H9 (cell line): Measurements from ENCODE around the gene HS6ST3. TPM values are rescaled to one million over a fixed set of nuclear protein-coding genes. Genes with fewer than 3 reads are reported as not detected.

Experiments used
- DNase-seq: peaks from one replicate; pipeline ENCODE4 v3.0.0-alpha.2; 2017
- H2AFZ ChIP-seq: one replicate; pipeline ENCODE4 v1.6.1; 2013; ENCODE audit warnings: mild to moderate bottlenecking, low read length, control low read depth, moderate library complexity
- H2AK5ac ChIP-seq: 2 replicates; pipeline ENCODE4 v1.6.1; 2013; ENCODE audit warnings: low read length, control low read depth, mixed read lengths; ENCODE audit not compliant: insufficient read length
- H2BK120ac ChIP-seq: one replicate; pipeline ENCODE4 v1.6.1; 2013; ENCODE audit warnings: low read depth, mild to moderate bottlenecking, low read length, control low read depth, inconsistent platforms; ENCODE audit not compliant: poor library complexity, severe bottlenecking
- H2BK12ac ChIP-seq: 2 replicates; pipeline ENCODE4 v1.6.1; 2013; ENCODE audit warnings: low read length, control low read depth, mixed read lengths, low read depth; ENCODE audit not compliant: insufficient read length
- H2BK15ac ChIP-seq: 2 replicates; pipeline ENCODE4 v1.6.1; 2013; ENCODE audit warnings: low read depth, low read length, control low read depth
- H2BK20ac ChIP-seq: one replicate; pipeline ENCODE4 v1.6.1; 2013; ENCODE audit warnings: low read depth, mild to moderate bottlenecking, low read length, control low read depth, inconsistent platforms; ENCODE audit not compliant: poor library complexity, severe bottlenecking
- H2BK5ac ChIP-seq: 2 replicates; pipeline ENCODE4 v1.6.1; 2013; ENCODE audit warnings: low read length, control low read depth, mixed read lengths; ENCODE audit not compliant: insufficient read length
- H3K14ac ChIP-seq: 2 replicates; pipeline ENCODE4 v1.6.1; 2013; ENCODE audit warnings: low read length, control low read depth; ENCODE audit not compliant: insufficient read depth
- H3K18ac ChIP-seq: 2 replicates; pipeline ENCODE4 v1.6.1; 2013; ENCODE audit warnings: low read depth, mild to moderate bottlenecking, mixed read lengths, low read length, control low read depth; ENCODE audit not compliant: insufficient read length
- H3K23ac ChIP-seq: 2 replicates; pipeline ENCODE4 v1.6.1; 2013; ENCODE audit warnings: low read length, control low read depth, mixed read lengths, low read depth; ENCODE audit not compliant: insufficient read length
- H3K23me2 ChIP-seq: 2 replicates; pipeline ENCODE4 v1.6.1; 2013; ENCODE audit warnings: low read depth, mild to moderate bottlenecking, mixed read lengths, low read length, control low read depth; ENCODE audit not compliant: insufficient read length, poor library complexity, severe bottlenecking
- H3K27ac ChIP-seq: 2 replicates; pipeline ENCODE4 v1.5.1; 2013; ENCODE audit warnings: low read length, control low read depth, mixed read lengths, low read depth; ENCODE audit not compliant: insufficient read length
- H3K27me3 ChIP-seq: 2 replicates; pipeline ENCODE4 v1.6.1; 2013; ENCODE audit warnings: low read length, control low read depth, inconsistent platforms; ENCODE audit not compliant: insufficient read depth
- H3K4ac ChIP-seq: 2 replicates; pipeline ENCODE4 v1.6.1; 2013; ENCODE audit warnings: low read depth, mild to moderate bottlenecking, control low read depth, inconsistent platforms, low read length, moderate library complexity
- H3K4me1 ChIP-seq: 2 replicates; pipeline ENCODE4 v1.6.1; 2013; ENCODE audit warnings: low read length, control low read depth, inconsistent platforms; ENCODE audit not compliant: insufficient read depth
- H3K4me2 ChIP-seq: 2 replicates; pipeline ENCODE4 v1.6.1; 2013; ENCODE audit warnings: low read length, control low read depth, mixed read lengths; ENCODE audit not compliant: insufficient read length, insufficient read depth
- H3K56ac ChIP-seq: 2 replicates; pipeline ENCODE4 v1.6.1; 2013; ENCODE audit warnings: low read depth, mild to moderate bottlenecking, mixed read lengths, low read length, control low read depth; ENCODE audit not compliant: insufficient read length
- H3K79me1 ChIP-seq: 2 replicates; pipeline ENCODE4 v1.6.1; 2013; ENCODE audit warnings: low read depth, mild to moderate bottlenecking, moderate library complexity, low read length, control low read depth, inconsistent platforms; ENCODE audit not compliant: insufficient read depth, poor library complexity, severe bottlenecking
- H3K79me2 ChIP-seq: 2 replicates; pipeline ENCODE4 v1.6.1; 2013; ENCODE audit warnings: low read length, control low read depth, inconsistent platforms; ENCODE audit not compliant: insufficient read depth
- H3K9ac ChIP-seq: 2 replicates; pipeline ENCODE4 v1.6.1; 2013; ENCODE audit warnings: low read length, control low read depth, mixed read lengths; ENCODE audit not compliant: insufficient read length; ENCODE audit errors: extremely low read depth
- H3K9me3 ChIP-seq: one replicate; pipeline ENCODE4 v1.6.1; 2013; ENCODE audit warnings: low read depth, low read length, inconsistent platforms; ENCODE audit not compliant: control insufficient read depth
- H3T11ph ChIP-seq: one replicate; pipeline ENCODE4 v1.6.1; 2013; ENCODE audit warnings: mild to moderate bottlenecking, low read length, control low read depth, inconsistent platforms
- H4K20me1 ChIP-seq: one replicate; pipeline ENCODE4 v1.6.1; 2013; ENCODE audit not compliant: control insufficient read depth, insufficient read length, insufficient read depth
- H4K5ac ChIP-seq: 2 replicates; pipeline ENCODE4 v1.6.1; 2013; ENCODE audit warnings: low read depth, mild to moderate bottlenecking, mixed read lengths, low read length, control low read depth; ENCODE audit not compliant: insufficient read length
- H4K8ac ChIP-seq: replicated peaks from 2 replicates; pipeline ENCODE4 v1.6.1; 2013; ENCODE audit warnings: low read length, control low read depth, mixed read lengths, low read depth; ENCODE audit not compliant: insufficient read length
- H4K91ac ChIP-seq: 2 replicates; pipeline ENCODE4 v1.6.1; 2013; ENCODE audit warnings: low read depth, mild to moderate bottlenecking, moderate library complexity, mixed read lengths, low read length, control low read depth; ENCODE audit not compliant: insufficient read length
- H3K27ac Mint-ChIP-seq, 3 experiments: 2 replicates in 2 of 3; 3 replicates in 1 of 3; pipeline ENCODE4 v1.8.0; 2020 to 2021; ENCODE audit warnings: mixed read lengths in 3 of 3, mild to moderate bottlenecking in 1 of 3, moderate library complexity in 1 of 3
- H3K27me3 Mint-ChIP-seq: 2 replicates; pipeline ENCODE4 v1.8.0; 2021; ENCODE audit warnings: low read depth, mild to moderate bottlenecking, moderate library complexity, mixed read lengths
- H3K36me3 Mint-ChIP-seq, 3 experiments: 2 replicates in 2 of 3; 3 replicates in 1 of 3; pipeline ENCODE4 v1.8.0; 2020 to 2021; ENCODE audit warnings: low read depth in 3 of 3, mixed read lengths in 3 of 3; ENCODE audit not compliant: insufficient read depth in 1 of 3
- H3K4me1 Mint-ChIP-seq, 2 experiments: 2 replicates each; pipeline ENCODE4 v1.8.0; 2020; ENCODE audit warnings: mixed read lengths in 2 of 2
- H3K4me3 Mint-ChIP-seq, 2 experiments: 2 replicates in 1 of 2; 3 replicates in 1 of 2; pipeline ENCODE4 v1.8.0; 2020 to 2021; ENCODE audit warnings: mild to moderate bottlenecking in 2 of 2, mixed read lengths in 2 of 2, moderate library complexity in 1 of 2
- H3K9me3 Mint-ChIP-seq, 2 experiments: 2 replicates in 1 of 2; 3 replicates in 1 of 2; pipeline ENCODE4 v1.8.0; 2020; ENCODE audit warnings: mild to moderate bottlenecking in 2 of 2, mixed read lengths in 2 of 2, moderate library complexity in 1 of 2
- CTCF ChIP-seq: fragments of 200-600 bp; sonication (generic); conservative IDR thresholded peaks from 3 replicates; pipeline ENCODE4 v1.8.0; 2021; ENCODE audit warnings: antibody characterized with exemption, mild to moderate bottlenecking
- WGBS: extraction: QIAGEN DNeasy Blood & Tissue Kit; methylation state at CpG from one replicate; pipeline ENCODE4 v1.1.7; 2013; ENCODE audit warnings: missing lambda C conversion rate, low lambda C conversion rate, mixed read lengths; ENCODE audit not compliant: insufficient read length; ENCODE audit errors: extremely low coverage; 5-methylcytosine and 5-hydroxymethylcytosine counted together
- total RNA-seq: library from RNA; stranded (reverse); gene quantifications from 2 replicates; pipeline ENCODE4 v1.2.1, GENCODE V29; 2021

The HS6ST3 gene
- total RNA-seq, 1 experiment from 2014 or later, result 0.44 TPM

- peaks cover 10 to 18% of the 10 kb centered on the region in 2 experiments for H3K4me1 Mint-ChIP-seq
- H3K27ac ChIP-seq, result no peak overlapping the region
- DNase-seq, result no peak
Measured at GRCh38 chr13:96052656-96053002, 37.3 kb upstream of the HS6ST3 start.

More at GRCh38 chr13:96052656-96053002, 37.3 kb upstream of the HS6ST3 start:
- no peak for TF ChIP-seq CTCF
- Mint-ChIP-seq H3K27me3 (no peaks in the 10 kb centered on the region), H3K4me3 (peak overlapping the region; percentile 93 to 95), H3K27ac (peak overlapping the region; percentile 84 to 95 (median 89); a peak in 4 of 7 replicates), H3K9me3 (peaks cover 6 to 12% of the 10 kb centered on the region in 2 experiments), H3K36me3 (peaks cover 16 to 22% (median 18%) of the 10 kb centered on the region in 3 experiments)
- Histone ChIP-seq H2BK20ac (no peak overlapping the region), H3K23ac (no peak overlapping the region), H3K27me3 (no peaks in the 10 kb centered on the region), H4K91ac (no peak overlapping the region), H2BK12ac (no peak overlapping the region), H3K18ac (no peak overlapping the region), H4K20me1 (no peaks in the 10 kb centered on the region), H3K4me2 (peak overlapping the region; percentile 77), H3T11ph (no peak overlapping the region), H3K9ac (peak overlapping the region; percentile 56), H3K56ac (no peak overlapping the region), H2BK5ac (no peak overlapping the region), H3K4me1 (no peaks in the 10 kb centered on the region; the same call in 1 of the 2 replicates), H3K23me2 (no peaks in the 10 kb centered on the region), H3K14ac (peak overlapping the region; percentile 85; the same call in 1 of the 2 replicates), H2AFZ (no peak overlapping the region), H2BK15ac (no peak overlapping the region), H3K79me1 (no peaks in the 10 kb centered on the region), H4K8ac (no peak overlapping the region), H2BK120ac (no peak overlapping the region), H2AK5ac (no peak overlapping the region), H4K5ac (no peak overlapping the region), H3K4ac (no peak overlapping the region), H3K9me3 (no peaks in the 10 kb centered on the region), H3K79me2 (peaks cover 8% of the 10 kb centered on the region; the same call in 1 of the 2 replicates)
- no CpG with 5 or more reads among the region's 12 CpGs for WGBS
